HUES6 (cell line): ENCODE results near the gene CD84.
"Not testable (repeated sequence)": the region's sequence is repeated elsewhere in the genome, so short reads cannot be mapped to it uniquely, and the experiment has no call there.

Source experiments
- H3K27ac ChIP-seq: 2 replicates; pipeline ENCODE4 v1.7.0; 2013; ENCODE audit warnings: low read depth, mild to moderate bottlenecking, low read length, inconsistent platforms
- H3K27me3 ChIP-seq: 2 replicates; pipeline ENCODE4 v1.6.1; 2013; ENCODE audit warnings: low read length; ENCODE audit not compliant: control insufficient read depth, insufficient read depth
- H3K36me3 ChIP-seq: 2 replicates; pipeline ENCODE4 v1.6.1; 2013; ENCODE audit warnings: low read length; ENCODE audit not compliant: control insufficient read depth, insufficient read depth
- H3K4me1 ChIP-seq: 2 replicates; pipeline ENCODE4 v1.6.1; 2013; ENCODE audit warnings: low read length; ENCODE audit not compliant: control insufficient read depth, insufficient read depth
- H3K4me3 ChIP-seq: 2 replicates; pipeline ENCODE4 v1.5.1; 2013; ENCODE audit warnings: low read depth, low read length
- H3K9ac ChIP-seq: one replicate; pipeline ENCODE4 v1.6.1; 2013; ENCODE audit warnings: mild to moderate bottlenecking, low read length
- H3K9me3 ChIP-seq: 2 replicates; pipeline ENCODE4 v1.6.1; 2013; ENCODE audit warnings: low read depth, low read length; ENCODE audit not compliant: control insufficient read depth, insufficient read depth

Gene CD84, protein sequence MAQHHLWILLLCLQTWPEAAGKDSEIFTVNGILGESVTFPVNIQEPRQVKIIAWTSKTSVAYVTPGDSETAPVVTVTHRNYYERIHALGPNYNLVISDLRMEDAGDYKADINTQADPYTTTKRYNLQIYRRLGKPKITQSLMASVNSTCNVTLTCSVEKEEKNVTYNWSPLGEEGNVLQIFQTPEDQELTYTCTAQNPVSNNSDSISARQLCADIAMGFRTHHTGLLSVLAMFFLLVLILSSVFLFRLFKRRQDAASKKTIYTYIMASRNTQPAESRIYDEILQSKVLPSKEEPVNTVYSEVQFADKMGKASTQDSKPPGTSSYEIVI

GRCh38 chr1:160579216-160579701, at the start of gene CD84:
Gene CD84, minus strand, starts transcription at chr1:160579496. Its CDS starts 59 bp downstream, at chr1:160579437.
- Histone ChIP-seq H3K4me1 (no peaks in the 10 kb centered on the region), H3K9ac (no peak within 1 kb of the TSS), H3K36me3 (no peaks in the 10 kb centered on the region), H3K4me3 (no peak within 1 kb of the TSS), H3K27ac (no peak within 1 kb of the TSS), H3K27me3 (no peaks in the 10 kb centered on the region), H3K9me3 (no peaks in the 10 kb centered on the region)

- H3K27ac ChIP-seq, result no peak overlapping the region
- H3K4me3 ChIP-seq, result no peak overlapping the region
- no peaks in the 10 kb centered on the region for H3K36me3 ChIP-seq
- no peaks in the 10 kb centered on the region for H3K27me3 ChIP-seq
- H3K9ac ChIP-seq, result no peak overlapping the region
- peaks cover 14% of the 10 kb centered on the region for H3K4me1 ChIP-seq
- H3K9me3 ChIP-seq, result no peaks in the 10 kb centered on the region
These were observed 49.5 kb upstream of the CD84 start for GRCh38 chr1:160628799-160629263.

- not testable (repeated sequence) for H3K36me3 ChIP-seq, H3K4me3 ChIP-seq, H3K27ac ChIP-seq, H3K27me3 ChIP-seq, H3K9me3 ChIP-seq, H3K9ac ChIP-seq
- H3K4me1 ChIP-seq, result peaks cover 14% of the 10 kb centered on the region
These were observed 48.5 kb upstream of the CD84 start for GRCh38 chr1:160627677-160628289.

DNA sequence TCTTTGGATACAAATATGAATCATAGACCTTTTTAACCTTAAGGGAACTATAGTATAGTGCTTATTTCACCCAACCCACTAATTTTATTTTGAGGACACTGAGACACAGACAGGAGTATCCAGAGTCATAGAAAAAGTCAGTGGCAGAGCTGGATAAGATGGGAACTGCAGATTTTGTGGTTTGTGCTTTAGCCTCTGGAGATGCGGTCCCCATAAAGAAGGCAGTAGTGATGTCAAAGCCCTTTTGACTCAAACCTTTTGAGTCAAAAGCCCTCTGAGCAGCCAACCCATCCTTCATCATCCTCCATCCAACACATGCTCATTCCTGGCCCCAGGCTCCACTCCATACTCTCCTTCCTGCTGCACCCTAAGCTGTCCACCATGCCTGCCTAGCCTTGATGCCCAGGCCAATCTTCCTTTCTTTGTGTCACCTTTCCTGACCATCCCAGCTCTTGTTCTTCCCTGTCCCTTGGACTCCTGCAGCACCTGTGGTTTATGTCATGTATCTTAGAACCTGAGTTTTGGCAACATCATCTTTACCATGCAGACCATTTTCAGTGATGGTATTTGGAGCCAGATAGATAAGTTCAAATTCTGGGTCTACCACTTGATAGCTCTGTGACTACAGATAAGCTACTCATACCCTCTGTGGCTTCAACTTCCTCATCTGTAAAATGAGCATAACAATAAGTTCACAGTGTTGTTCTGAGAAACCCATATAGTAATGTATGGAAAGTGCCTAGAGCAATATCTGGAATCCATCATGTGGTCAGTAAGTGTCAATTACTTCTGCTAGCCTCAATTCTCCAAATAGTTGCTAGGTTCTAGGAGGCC, 47.4 kb upstream of the CD84 start:
- Histone ChIP-seq H3K4me1 (peaks cover 14% of the 10 kb centered on the region), H3K4me3 (no peak overlapping the region), H3K36me3 (no peaks in the 10 kb centered on the region), H3K9me3 (no peaks in the 10 kb centered on the region), H3K27me3 (no peaks in the 10 kb centered on the region), H3K9ac (no peak overlapping the region), H3K27ac (no peak overlapping the region)

- Histone ChIP-seq H3K9ac (no peak overlapping the region), H3K27me3 (no peaks in the 10 kb centered on the region), H3K4me3 (no peak overlapping the region), H3K27ac (no peak overlapping the region), H3K9me3 (no peaks in the 10 kb centered on the region), H3K36me3 (no peaks in the 10 kb centered on the region), H3K4me1 (peaks cover 12% of the 10 kb centered on the region)
These were observed 46.6 kb upstream of the CD84 start for GRCh38 chr1:160625725-160626498.

- Histone ChIP-seq H3K9me3 (no peaks in the 10 kb centered on the region), H3K4me3 (no peak overlapping the region), H3K36me3 (no peaks in the 10 kb centered on the region), H3K4me1 (peaks cover 9% of the 10 kb centered on the region), H3K27ac (no peak overlapping the region), H3K27me3 (no peaks in the 10 kb centered on the region), H3K9ac (no peak overlapping the region)
These were observed 46.0 kb upstream of the CD84 start for GRCh38 chr1:160625321-160625720.

- Histone ChIP-seq H3K9me3 (no peaks in the 10 kb centered on the region), H3K27ac (no peak overlapping the region), H3K4me1 (peaks cover 2% of the 10 kb centered on the region; the same call in 1 of the 2 replicates), H3K4me3 (no peak overlapping the region), H3K9ac (no peak overlapping the region), H3K36me3 (no peaks in the 10 kb centered on the region; the same call in 1 of the 2 replicates), H3K27me3 (no peaks in the 10 kb centered on the region)
These were observed 45.2 kb upstream of the CD84 start for GRCh38 chr1:160624464-160624863.

- no peak overlapping the region for H3K27ac ChIP-seq
- H3K9me3 ChIP-seq, result peaks cover 3% of the 10 kb centered on the region
- H3K27me3 ChIP-seq, result no peaks in the 10 kb centered on the region
- H3K36me3 ChIP-seq, result no peaks in the 10 kb centered on the region; the same call in 1 of the 2 replicates
- no peaks in the 10 kb centered on the region; the same call in 1 of the 2 replicates for H3K4me1 ChIP-seq
- no peak overlapping the region for H3K9ac ChIP-seq
- no peak overlapping the region for H3K4me3 ChIP-seq
These were observed 44.6 kb upstream of the CD84 start for GRCh38 chr1:160623862-160624261.

GRCh38 chr1:160623227-160623633, 43.9 kb upstream of the CD84 start:
- Histone ChIP-seq H3K27me3 (no peaks in the 10 kb centered on the region), H3K9me3 (peaks cover 3% of the 10 kb centered on the region), H3K36me3 (no peaks in the 10 kb centered on the region; the same call in 1 of the 2 replicates), H3K4me3 (no peak overlapping the region), H3K4me1 (no peaks in the 10 kb centered on the region), H3K27ac (no peak overlapping the region), H3K9ac (no peak overlapping the region)

- Histone ChIP-seq H3K27me3 (no peaks in the 10 kb centered on the region), H3K4me1 (no peaks in the 10 kb centered on the region), H3K9me3 (peaks cover 3% of the 10 kb centered on the region), H3K27ac (no peak overlapping the region), H3K4me3 (no peak overlapping the region), H3K36me3 (no peaks in the 10 kb centered on the region; the same call in 1 of the 2 replicates), H3K9ac (no peak overlapping the region)
These were observed 43.4 kb upstream of the CD84 start for GRCh38 chr1:160622501-160623226.
